Loucy (cell line): ENCODE results near the gene STIM1.

Source experiments
- EZH2phosphoT487 ChIP-seq: fragments of 200-600 bp; IDR thresholded peaks from 2 replicates; pipeline ENCODE4 v1.6.1; 2018; ENCODE audit warnings: antibody characterized with exemption, mild to moderate bottlenecking, moderate library complexity, borderline replicate concordance
- TF ChIP-seq, protein P1 (sequence below): fragments of 200-600 bp; sonication (generic); conservative IDR thresholded peaks from 2 replicates; pipeline ENCODE4 v1.5.1; 2014; ENCODE audit warnings: mild to moderate bottlenecking, antibody characterized with exemption, low read length

- TF ChIP-seq, protein P1, sequence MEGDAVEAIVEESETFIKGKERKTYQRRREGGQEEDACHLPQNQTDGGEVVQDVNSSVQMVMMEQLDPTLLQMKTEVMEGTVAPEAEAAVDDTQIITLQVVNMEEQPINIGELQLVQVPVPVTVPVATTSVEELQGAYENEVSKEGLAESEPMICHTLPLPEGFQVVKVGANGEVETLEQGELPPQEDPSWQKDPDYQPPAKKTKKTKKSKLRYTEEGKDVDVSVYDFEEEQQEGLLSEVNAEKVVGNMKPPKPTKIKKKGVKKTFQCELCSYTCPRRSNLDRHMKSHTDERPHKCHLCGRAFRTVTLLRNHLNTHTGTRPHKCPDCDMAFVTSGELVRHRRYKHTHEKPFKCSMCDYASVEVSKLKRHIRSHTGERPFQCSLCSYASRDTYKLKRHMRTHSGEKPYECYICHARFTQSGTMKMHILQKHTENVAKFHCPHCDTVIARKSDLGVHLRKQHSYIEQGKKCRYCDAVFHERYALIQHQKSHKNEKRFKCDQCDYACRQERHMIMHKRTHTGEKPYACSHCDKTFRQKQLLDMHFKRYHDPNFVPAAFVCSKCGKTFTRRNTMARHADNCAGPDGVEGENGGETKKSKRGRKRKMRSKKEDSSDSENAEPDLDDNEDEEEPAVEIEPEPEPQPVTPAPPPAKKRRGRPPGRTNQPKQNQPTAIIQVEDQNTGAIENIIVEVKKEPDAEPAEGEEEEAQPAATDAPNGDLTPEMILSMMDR, result no peak
- no peak for TF ChIP-seq EZH2phosphoT487
These were observed 134.9 kb downstream of the STIM1 start for GRCh38 chr11:3990406-3990805.
